Right lobe of liver (tissue), 6 donors: ENCODE results near the gene CHKA. TPM values are rescaled to one million over a fixed set of nuclear protein-coding genes. Genes with fewer than 3 reads are reported as not detected.

Experiments used
- ATAC-seq, 4 donors: fragments of 200-7000 bp; cut with Tn5 transposase; one replicate each; pipeline ENCODE4 v1.9.1; 2020; ENCODE audit warnings: mild to moderate bottlenecking in 4 of 4, moderate library complexity in 4 of 4
- DNase-seq, 3 donors: peaks; one replicate each; pipeline ENCODE4 v3.0.0-alpha.2; 2020
- H3K27ac ChIP-seq, 3 donors: fragments of 200-600 bp; one replicate each; pipeline ENCODE4 v1.8.0; 2022
- H3K27me3 ChIP-seq, 2 donors: fragments of 200-600 bp; one replicate each; pipeline ENCODE4 v1.8.0; 2022
- H3K36me3 ChIP-seq, 4 donors: fragments of 200-600 bp; sonication (generic) in 1 of 4; one replicate each; pipeline versions ENCODE4 v1.5.1 to v1.8.0; 2017 to 2022; ENCODE audit warnings: control low read depth in 1 of 4
- H3K4me1 ChIP-seq, 4 donors: fragments of 200-600 bp; sonication (generic) in 1 of 4; one replicate each; pipeline versions ENCODE4 v1.5.1 to v1.8.0; 2017 to 2022; ENCODE audit warnings: control low read depth in 1 of 4
- H3K4me3 ChIP-seq, 3 donors: fragments of 200-600 bp; one replicate each; pipeline ENCODE4 v1.8.0; 2022
- H3K9me3 ChIP-seq, 4 donors: fragments of 200-600 bp; sonication (generic) in 1 of 4; one replicate each; pipeline versions ENCODE4 v1.5.1 to v1.8.0; 2017 to 2022; ENCODE audit warnings: control low read depth in 1 of 4
- POLR2A ChIP-seq: fragments of 450-650 bp; IDR thresholded peaks from one replicate; pipeline ENCODE4 v1.6.1; 2017; ENCODE audit warnings: antibody characterized with exemption, mild to moderate bottlenecking
- WGBS: methylation state at CpG from one replicate; pipeline ENCODE4 v1.1.6; 2018; ENCODE audit warnings: low coverage, low lambda C conversion rate; ENCODE audit not compliant: insufficient coverage; ENCODE audit errors: missing lambda C conversion rate; 5-methylcytosine and 5-hydroxymethylcytosine counted together
- intact Hi-C, 2 donors: fragments of 100-400 bp; cut with DNase I; formaldehyde crosslinking; loops; one replicate each; pipeline versions ENCODE4 v1.11.2 to v1.14.1; 2022
- total RNA-seq, 6 experiments: library from RNA; depleted of rRNA in 2 of 6; stranded (reverse); fragments of >200 nt in 2 of 6; fragmentation: NEBNext Ultra II Directional in 3 of 6; extraction: Animal tissue kit (Norgen Biotek cat#: 25700) in 3 of 6; gene quantifications; one replicate each; pipeline versions ENCODE4 v1.1.0 to v1.2.4, GENCODE V29; 2016 to 2023
- TF ChIP-seq, protein P1 (sequence below), 4 donors: fragments of 200-600 bp in 3 of 4; fragments of 450-650 bp in 1 of 4; IDR thresholded peaks; one replicate each; pipeline versions ENCODE4 v1.5.1 to v1.8.0; 2016 to 2022; ENCODE audit warnings: antibody characterized with exemption in 4 of 4, mild to moderate bottlenecking in 2 of 4
- donor health status: DM: no; HTN: yes; CAD: no.
- donor health status: DM: no; HTN: no; CAD: no.
- donor health status: DM: no; HTN: no; CAD: no.
- donor health status: DM: no; HTN: yes; CAD: no.
- donor health status: DM: no; HTN: yes; CAD: no.

Gene CHKA
- total RNA-seq, 6 experiments from 2014 or later, result 15.1 to 35.8 (median 28.5) TPM

DNA sequence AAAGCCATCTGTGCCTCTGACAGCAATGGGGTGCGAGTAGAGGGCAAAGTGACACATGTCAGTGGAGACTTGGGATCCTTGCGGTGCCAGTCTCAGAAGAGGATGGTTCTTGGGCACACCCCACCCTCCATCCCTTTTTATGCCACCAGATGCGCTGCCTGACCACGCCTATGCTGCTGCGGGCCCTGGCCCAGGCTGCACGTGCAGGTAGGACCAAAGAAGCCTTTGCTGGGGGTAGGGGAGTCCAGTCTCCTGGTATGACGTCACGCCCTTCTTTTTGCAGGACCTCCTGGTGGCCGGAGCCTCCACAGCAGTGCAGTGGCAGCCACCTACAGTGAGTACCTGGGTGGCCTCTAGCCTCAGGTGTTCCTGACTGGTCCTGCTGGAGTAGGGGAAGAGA lies 89.2 kb downstream of the CHKA start:
- Histone ChIP-seq H3K36me3 (peaks cover 0 to 8% (median 3%) of the 10 kb centered on the region in 4 donors), H3K4me3 (no peak overlapping the region), H3K4me1 (peaks cover 0 to 46% (median 19%) of the 10 kb centered on the region in 4 donors), H3K27ac (peak overlapping the region in 1 of 3 donors; percentile 69), H3K9me3 (no peaks in the 10 kb centered on the region), H3K27me3 (no peaks in the 10 kb centered on the region)
- TF ChIP-seq, protein P1, sequence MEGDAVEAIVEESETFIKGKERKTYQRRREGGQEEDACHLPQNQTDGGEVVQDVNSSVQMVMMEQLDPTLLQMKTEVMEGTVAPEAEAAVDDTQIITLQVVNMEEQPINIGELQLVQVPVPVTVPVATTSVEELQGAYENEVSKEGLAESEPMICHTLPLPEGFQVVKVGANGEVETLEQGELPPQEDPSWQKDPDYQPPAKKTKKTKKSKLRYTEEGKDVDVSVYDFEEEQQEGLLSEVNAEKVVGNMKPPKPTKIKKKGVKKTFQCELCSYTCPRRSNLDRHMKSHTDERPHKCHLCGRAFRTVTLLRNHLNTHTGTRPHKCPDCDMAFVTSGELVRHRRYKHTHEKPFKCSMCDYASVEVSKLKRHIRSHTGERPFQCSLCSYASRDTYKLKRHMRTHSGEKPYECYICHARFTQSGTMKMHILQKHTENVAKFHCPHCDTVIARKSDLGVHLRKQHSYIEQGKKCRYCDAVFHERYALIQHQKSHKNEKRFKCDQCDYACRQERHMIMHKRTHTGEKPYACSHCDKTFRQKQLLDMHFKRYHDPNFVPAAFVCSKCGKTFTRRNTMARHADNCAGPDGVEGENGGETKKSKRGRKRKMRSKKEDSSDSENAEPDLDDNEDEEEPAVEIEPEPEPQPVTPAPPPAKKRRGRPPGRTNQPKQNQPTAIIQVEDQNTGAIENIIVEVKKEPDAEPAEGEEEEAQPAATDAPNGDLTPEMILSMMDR (IDR thresholded peaks at IDR 0.05), result no peak
- no peak for TF ChIP-seq POLR2A
- intact Hi-C loops, result no loop called here
- ATAC-seq (no peak), DNase-seq (no peak)
- WGBS, result 80% methylated on average over 1 of the region's 9 CpGs

DNA sequence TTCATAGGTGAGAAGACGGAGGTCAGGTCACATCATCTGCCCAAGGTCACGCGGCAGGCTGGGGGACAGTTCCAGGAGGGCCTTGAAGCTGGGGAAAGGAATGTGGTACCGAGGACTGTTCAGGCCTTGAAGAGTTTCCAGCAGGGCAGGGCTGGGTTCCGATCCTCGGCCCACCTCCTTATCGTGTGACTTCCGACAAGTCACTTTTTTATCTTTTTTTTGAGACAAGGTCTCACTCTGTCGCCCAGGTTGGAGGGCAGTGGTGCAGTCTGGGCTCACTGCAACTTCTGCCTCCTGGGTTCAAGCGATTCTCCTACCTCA lies 90.1 kb downstream of the CHKA start:
- peak overlapping the region; percentile 65 to 92 (median 82) for H3K4me3 ChIP-seq
- H3K27ac ChIP-seq, result peak overlapping the region; percentile 69 to 81 (median 78)
- no peak for TF ChIP-seq POLR2A
- TF ChIP-seq, protein P1 (IDR thresholded peaks at IDR 0.05), result no peak
- H3K9me3 ChIP-seq, result no peaks in the 10 kb centered on the region
- H3K4me1 ChIP-seq, result peaks cover 0 to 37% (median 17%) of the 10 kb centered on the region in 4 donors
- intact Hi-C loops, result no loop called here
- peak in 3 of 4 donors; percentile 1 to 8 (median 2) for ATAC-seq
- no peak for DNase-seq
- peaks cover 0 to 8% (median 3%) of the 10 kb centered on the region in 4 donors for H3K36me3 ChIP-seq
- 17% methylated on average over 3 of the region's 10 CpGs for WGBS
- no peaks in the 10 kb centered on the region for H3K27me3 ChIP-seq

DNA sequence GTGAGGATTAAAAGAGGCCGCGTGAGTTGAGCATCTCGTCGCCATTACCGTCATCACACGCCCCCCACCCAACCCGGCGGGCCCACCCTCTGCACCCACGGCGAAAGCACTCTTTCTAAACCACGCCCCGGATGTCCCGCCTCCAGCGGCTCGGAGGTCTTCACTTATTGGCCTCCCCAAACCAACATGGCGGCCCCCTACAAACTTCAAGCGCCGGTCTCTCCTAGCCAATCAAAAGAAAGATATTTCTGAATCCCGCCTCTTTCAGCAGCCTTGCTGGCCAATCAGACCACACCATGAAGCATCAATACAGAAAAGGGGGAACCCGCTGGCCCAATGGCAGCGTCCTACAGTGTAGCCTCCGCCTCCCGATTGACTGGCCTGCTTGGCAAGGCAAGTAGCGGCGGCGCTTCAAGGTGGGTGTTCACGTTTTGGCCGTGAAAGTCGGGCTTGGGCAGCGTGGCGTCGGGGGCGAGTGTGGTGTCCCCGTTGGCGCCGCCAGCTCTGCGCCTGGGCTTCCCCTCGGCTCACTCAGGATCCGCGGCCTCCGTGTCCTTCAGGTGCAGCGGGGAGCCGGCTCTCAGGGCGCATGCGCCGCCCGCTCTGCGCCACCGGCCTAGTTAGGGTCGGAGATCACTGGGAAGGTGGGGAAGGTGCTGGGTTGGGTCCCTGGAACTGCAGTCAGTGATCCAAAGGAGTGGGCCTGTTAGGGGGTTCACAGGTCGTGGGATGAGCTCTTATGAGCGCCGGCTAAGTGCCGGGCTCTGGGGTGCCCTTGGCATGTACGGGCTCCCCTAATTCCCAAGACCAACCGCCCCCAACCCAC lies 90.7 kb downstream of the CHKA start, which contains the start of gene NDUFS8:
TSS of gene NDUFS8 (plus strand) at position 364 of the 826 bp plus-strand sequence. CDS start 1,471 bp downstream, outside the sequence.
- no peaks in the 10 kb centered on the region for H3K9me3 ChIP-seq
- H3K4me3 ChIP-seq, result peak within 1 kb of the TSS; percentile 65 to 92 (median 82)
- 1% methylated on average over 26 of the region's 56 CpGs for WGBS
- peak; percentile 93 to 96 (median 95) for DNase-seq
- H3K4me1 ChIP-seq, result peaks cover 0 to 35% (median 17%) of the 10 kb centered on the region in 4 donors
- TF ChIP-seq, protein P1 (IDR thresholded peaks at IDR 0.05), result no peak
- peak; percentile 68 for TF ChIP-seq POLR2A
- no peaks in the 10 kb centered on the region for H3K27me3 ChIP-seq
- peak; percentile 84 to 90 (median 88) for ATAC-seq
- H3K27ac ChIP-seq, result peak within 1 kb of the TSS; percentile 69 to 81 (median 78)
- intact Hi-C loops, result no loop called here
- peaks cover 0 to 8% (median 3%) of the 10 kb centered on the region in 4 donors for H3K36me3 ChIP-seq

DNA sequence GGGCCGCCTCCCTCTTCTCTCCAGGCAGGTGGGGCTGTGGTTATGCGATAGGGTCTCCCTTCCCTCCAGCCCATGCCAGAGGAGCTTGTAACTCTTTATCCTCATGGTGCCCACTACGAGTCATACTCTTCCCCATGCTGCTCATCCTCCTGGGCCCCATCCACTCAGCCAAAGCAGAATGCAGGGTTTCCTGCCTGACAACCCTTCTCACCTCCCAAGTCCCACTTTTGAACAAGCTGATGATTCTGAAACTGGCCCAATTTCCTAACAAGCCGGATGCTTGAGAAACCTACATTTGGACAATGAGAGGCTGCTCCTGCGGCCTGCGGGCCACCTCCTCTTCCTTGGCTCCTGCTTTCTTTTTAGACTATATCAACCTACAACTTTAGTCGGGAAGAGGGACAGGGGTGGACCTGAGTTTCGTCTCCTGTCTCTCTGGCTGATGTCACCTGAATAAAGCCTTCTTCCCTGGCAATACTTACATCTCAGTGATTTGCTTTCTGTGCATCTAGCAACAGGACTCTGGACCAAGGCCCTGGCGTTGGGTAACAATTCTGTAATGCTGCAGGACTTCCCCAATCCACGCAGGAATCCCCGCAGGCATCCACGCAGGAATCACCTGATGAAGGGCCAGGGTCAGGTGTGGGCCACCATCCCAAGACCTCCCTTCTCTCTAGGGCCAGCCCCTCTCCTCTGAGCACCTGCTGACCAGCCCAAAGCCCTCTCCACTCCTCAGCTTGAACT lies 92.2 kb downstream of the CHKA start:
- peaks cover 0 to 32% (median 16%) of the 10 kb centered on the region in 4 donors for H3K4me1 ChIP-seq
- no peak for DNase-seq
- intact Hi-C loops, result no loop called here
- no peaks in the 10 kb centered on the region for H3K27me3 ChIP-seq
- H3K27ac ChIP-seq, result no peak overlapping the region
- ATAC-seq, result no peak
- TF ChIP-seq, protein P1 (IDR thresholded peaks at IDR 0.05), result no peak
- TF ChIP-seq POLR2A, result no peak
- 84% methylated on average over 5 of the region's 12 CpGs for WGBS
- no peaks in the 10 kb centered on the region for H3K9me3 ChIP-seq
- peaks cover 0 to 4% (median 2%) of the 10 kb centered on the region in 4 donors for H3K36me3 ChIP-seq
- no peak overlapping the region for H3K4me3 ChIP-seq
